Stimulated activated naive B cell treated with anti-CD40 and anti-IgM and Interleukin-4, amounts not matched to agents 10 μg/mL and 1 μg/mL and 100 μg/mL, for 72 hours (primary cell): Measurements from ENCODE around the gene SH3RF3.

Experiments used
- ATAC-seq, 2 donors: fragments of 150-1000 bp; cut with Tn5 transposase; replicated peaks; 2 replicates each; pipeline ENCODE4 v1.10.0; 2021; ENCODE audit warnings: moderate library complexity in 1 of 2
- DNase-seq: peaks from one replicate; pipeline ENCODE4 v3.0.0; 2021
- H3K27ac Mint-ChIP-seq: one replicate; pipeline ENCODE4 v1.8.0; 2022; ENCODE audit warnings: mild to moderate bottlenecking, mixed read lengths
- H3K27me3 Mint-ChIP-seq, 2 donors: one replicate each; pipeline ENCODE4 v1.8.0; 2022; ENCODE audit warnings: mixed read lengths in 2 of 2
- H3K36me3 Mint-ChIP-seq, 2 donors: one replicate each; pipeline ENCODE4 v1.8.0; 2022; ENCODE audit warnings: mixed read lengths in 2 of 2, mild to moderate bottlenecking in 1 of 2
- H3K4me1 Mint-ChIP-seq, 2 donors: one replicate each; pipeline ENCODE4 v1.8.0; 2022; ENCODE audit warnings: mixed read lengths in 2 of 2, mild to moderate bottlenecking in 1 of 2
- H3K4me3 Mint-ChIP-seq, 2 donors: one replicate each; pipeline ENCODE4 v1.8.0; 2022; ENCODE audit warnings: mild to moderate bottlenecking in 2 of 2, mixed read lengths in 2 of 2, moderate library complexity in 1 of 2
- H3K9me3 Mint-ChIP-seq, 2 donors: one replicate each; pipeline ENCODE4 v1.8.0; 2022; ENCODE audit warnings: mixed read lengths in 2 of 2, mild to moderate bottlenecking in 1 of 2

The SH3RF3 gene

DNA sequence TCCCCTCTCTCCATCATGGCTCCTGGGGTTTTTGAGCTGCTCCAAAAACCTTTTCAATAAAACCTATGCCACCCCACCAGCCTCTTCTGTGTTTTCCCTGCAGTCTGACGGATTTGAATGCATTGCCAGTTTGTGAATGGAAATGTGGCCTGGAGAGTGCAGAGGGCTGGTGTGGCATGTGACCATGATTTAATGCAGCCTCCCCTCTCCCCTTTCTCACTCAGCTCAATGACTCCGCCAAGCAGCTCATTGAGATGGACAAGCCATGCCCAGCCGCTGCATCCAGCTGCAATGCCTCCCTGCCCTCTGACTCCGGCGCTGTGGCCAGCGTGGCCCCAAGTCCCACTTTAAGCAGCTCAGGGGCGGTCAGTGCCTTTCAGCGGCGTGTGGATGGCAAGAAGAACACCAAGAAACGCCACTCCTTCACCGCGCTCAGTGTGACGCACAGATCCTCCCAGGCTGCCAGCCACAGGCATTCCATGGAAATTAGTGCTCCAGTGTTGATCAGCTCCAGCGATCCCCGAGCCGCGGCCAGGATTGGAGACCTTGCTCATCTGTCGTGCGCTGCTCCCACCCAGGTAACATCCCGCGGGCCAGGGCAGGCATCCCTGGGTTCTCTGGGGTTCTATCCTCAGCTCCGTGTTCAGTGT lies 269.5 kb downstream of the SH3RF3 start:
- no peak overlapping the region for H3K4me3 Mint-ChIP-seq
- peak overlapping the region; percentile 48 for H3K27ac Mint-ChIP-seq
- H3K36me3 Mint-ChIP-seq = no peaks in the 10 kb centered on the region
- peaks cover 0 to 4% of the 10 kb centered on the region in 2 donors for H3K27me3 Mint-ChIP-seq
- H3K4me1 Mint-ChIP-seq = peaks cover 27 to 42% of the 10 kb centered on the region in 2 donors
- DNase-seq (no peak), ATAC-seq (no peak)
- no peaks in the 10 kb centered on the region for H3K9me3 Mint-ChIP-seq

DNA sequence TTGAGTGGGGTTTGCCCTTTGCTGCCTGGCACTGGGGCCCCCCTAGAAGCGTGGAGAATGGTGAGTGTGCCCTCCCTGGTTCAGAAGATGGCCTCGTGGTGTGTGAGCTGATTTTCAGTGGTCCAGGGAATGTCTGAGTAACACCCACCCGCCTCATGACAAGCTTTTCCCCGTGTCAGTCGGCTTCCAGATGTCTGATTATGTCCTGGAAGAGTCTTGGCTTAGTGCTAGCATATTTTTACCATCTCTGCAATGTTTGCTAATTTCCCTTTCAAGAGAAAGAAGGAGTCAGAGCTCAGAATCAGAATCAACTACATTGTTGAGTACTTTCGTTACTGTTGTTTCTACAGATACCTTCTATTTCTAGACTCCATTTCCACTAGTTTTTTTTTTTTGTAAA lies 270.1 kb downstream of the SH3RF3 start:
- no peak overlapping the region for H3K4me3 Mint-ChIP-seq
- peaks cover 31 to 48% of the 10 kb centered on the region in 2 donors for H3K4me1 Mint-ChIP-seq
- no peak for DNase-seq
- no peaks in the 10 kb centered on the region for H3K36me3 Mint-ChIP-seq
- no peak for ATAC-seq
- peak overlapping the region; percentile 48 for H3K27ac Mint-ChIP-seq
- H3K27me3 Mint-ChIP-seq = peaks cover 0 to 4% of the 10 kb centered on the region in 2 donors
- H3K9me3 Mint-ChIP-seq = no peaks in the 10 kb centered on the region

DNA sequence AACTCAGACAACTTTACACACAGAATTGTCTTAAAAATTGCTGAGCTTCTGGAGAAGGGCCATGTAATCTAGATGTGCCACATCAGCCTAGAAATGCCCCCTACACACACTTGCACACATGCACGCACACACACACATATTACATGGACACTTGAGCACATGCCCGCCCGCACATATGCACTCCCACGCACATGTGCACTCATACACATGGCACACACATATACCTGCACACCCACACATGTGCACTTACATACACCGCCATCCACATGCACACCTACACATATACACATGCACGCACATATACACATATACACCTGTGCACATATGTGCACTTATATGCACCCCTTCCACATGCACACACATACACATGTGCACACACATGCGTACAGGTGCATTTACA lies 271.1 kb downstream of the SH3RF3 start:
- H3K4me1 Mint-ChIP-seq = peaks cover 34 to 49% of the 10 kb centered on the region in 2 donors

DNA sequence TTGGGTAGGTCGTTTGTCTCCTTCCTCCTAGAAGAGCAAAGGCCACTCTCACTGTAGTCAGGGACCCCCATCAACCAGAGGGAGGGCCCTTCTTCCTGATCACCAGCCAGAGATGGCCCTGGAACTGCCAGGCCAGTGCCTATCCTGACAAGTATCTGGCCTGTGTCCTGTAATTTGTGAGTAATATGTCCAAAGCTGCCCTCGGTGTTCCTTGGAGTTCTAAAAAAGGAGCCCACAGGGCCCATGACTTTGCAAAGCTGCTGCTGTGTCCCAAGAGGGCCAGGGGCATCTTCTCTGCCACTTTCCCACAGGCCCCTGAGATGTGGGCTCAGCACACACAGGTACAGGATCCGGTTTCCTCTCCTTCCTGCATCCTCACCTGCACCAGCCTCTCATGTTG lies 272.4 kb downstream of the SH3RF3 start:
- DNase-seq (no peak), ATAC-seq (no peak)
- Mint-ChIP-seq H3K9me3 (no peaks in the 10 kb centered on the region), H3K4me3 (no peak overlapping the region), H3K27ac (no peak overlapping the region), H3K27me3 (peaks cover 0 to 10% of the 10 kb centered on the region in 2 donors), H3K36me3 (no peaks in the 10 kb centered on the region), H3K4me1 (peaks cover 24 to 41% of the 10 kb centered on the region in 2 donors)

More for the DNA sequence above, 271.1 kb downstream of the SH3RF3 start:
- ATAC-seq = no peak
- no peak overlapping the region for H3K4me3 Mint-ChIP-seq
- no peaks in the 10 kb centered on the region for H3K36me3 Mint-ChIP-seq
- no peak overlapping the region for H3K27ac Mint-ChIP-seq
- no peaks in the 10 kb centered on the region for H3K9me3 Mint-ChIP-seq
- no peak for DNase-seq
- peaks cover 0 to 4% of the 10 kb centered on the region in 2 donors for H3K27me3 Mint-ChIP-seq

DNA sequence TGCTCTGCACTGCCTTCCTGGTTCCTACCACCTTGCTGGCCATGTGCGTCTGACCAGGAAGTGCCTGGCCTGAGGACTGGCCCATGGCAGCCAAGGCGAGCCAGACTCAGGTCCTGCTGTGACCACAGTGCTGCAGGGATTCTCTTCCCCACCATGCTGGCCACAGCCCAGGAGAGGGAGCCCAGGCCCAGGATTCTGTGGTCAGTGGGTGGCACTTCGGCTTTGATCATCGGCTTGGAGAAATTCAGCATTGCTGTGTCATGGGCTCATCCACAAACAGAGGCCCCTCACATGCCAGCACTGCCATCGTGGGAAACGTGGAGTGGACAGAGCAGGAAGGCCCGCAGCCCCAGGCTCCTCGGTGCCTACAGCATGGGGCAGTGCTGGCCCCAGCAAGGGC lies 273.2 kb downstream of the SH3RF3 start:
- no peak overlapping the region for H3K4me3 Mint-ChIP-seq
- no peaks in the 10 kb centered on the region for H3K9me3 Mint-ChIP-seq
- H3K27ac Mint-ChIP-seq = peak overlapping the region; percentile 42
- H3K36me3 Mint-ChIP-seq = no peaks in the 10 kb centered on the region
- peaks cover 18 to 33% of the 10 kb centered on the region in 2 donors for H3K4me1 Mint-ChIP-seq
- DNase-seq (no peak), ATAC-seq (no peak)
- peaks cover 0 to 10% of the 10 kb centered on the region in 2 donors for H3K27me3 Mint-ChIP-seq

DNA sequence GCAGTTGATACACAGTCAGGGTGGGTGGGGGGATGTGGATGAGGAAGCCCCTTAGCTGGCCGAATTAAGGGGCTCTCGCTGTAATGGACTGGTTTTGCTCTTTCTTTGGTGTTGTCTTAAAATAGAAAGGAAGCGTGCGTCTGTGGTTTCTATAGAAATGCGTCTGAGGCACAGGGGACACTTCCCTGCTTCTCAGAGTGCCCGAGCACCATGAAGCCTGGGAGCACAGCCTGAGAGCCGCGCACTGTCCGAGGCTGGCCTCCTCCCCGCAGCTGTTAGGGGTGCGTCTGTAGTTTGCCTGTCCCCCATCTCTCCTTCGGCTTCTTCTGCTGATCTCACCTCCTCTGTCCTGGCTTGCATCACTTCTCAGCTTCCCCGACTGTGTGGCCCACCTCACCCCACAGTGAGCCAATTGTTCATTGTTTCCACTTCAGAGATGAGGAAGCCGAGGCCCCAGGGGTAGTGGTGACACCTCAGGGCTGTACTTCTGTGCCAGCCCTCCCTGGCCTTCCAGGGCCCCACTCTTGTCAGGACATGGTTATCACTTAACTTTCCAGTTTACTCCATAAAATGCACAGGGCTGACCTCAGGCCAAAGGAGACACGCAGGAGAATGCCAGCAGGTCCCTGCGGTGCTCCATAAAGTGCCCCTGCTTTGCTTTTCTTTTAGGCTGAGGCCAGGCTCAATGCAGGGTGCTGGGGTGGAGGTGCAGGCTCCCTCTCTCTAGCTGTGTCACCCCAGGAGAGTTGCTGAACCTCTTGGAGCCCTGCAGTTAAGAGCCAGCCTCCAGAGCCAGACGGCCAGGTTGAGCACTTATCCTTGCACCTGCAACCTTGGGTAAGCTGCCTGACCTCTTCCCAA lies 274.2 kb downstream of the SH3RF3 start:
- Mint-ChIP-seq H3K27me3 (peaks cover 0 to 6% of the 10 kb centered on the region in 2 donors), H3K4me3 (peak overlapping the region; percentile 13 to 56), H3K36me3 (no peaks in the 10 kb centered on the region), H3K9me3 (no peaks in the 10 kb centered on the region), H3K27ac (peak overlapping the region; percentile 2), H3K4me1 (peaks cover 16 to 23% of the 10 kb centered on the region in 2 donors)
- peak; percentile 20 for DNase-seq
- ATAC-seq = peak; percentile 88 to 90

DNA sequence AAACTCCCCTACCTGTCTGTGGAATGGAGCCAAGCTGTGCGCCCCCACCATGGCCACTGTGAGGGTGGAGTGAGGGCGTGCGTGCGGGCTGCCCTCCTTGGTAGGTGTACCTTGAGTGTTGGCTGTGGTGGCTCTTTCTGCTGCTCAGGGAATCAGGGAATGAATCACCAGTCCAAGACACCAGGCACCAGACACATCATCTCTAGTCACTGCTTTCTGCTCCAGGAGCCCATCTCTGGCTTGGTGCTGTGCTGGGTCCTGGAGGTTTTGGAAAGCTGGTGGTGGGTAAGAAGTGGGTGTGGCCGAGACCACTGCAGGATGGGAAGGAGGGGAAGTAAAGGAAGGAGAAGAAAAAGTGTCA lies 274.8 kb downstream of the SH3RF3 start:
- Mint-ChIP-seq H3K4me1 (peaks cover 16 to 22% of the 10 kb centered on the region in 2 donors), H3K27me3 (peaks cover 0 to 6% of the 10 kb centered on the region in 2 donors), H3K27ac (no peak overlapping the region), H3K9me3 (no peaks in the 10 kb centered on the region), H3K4me3 (no peak overlapping the region), H3K36me3 (no peaks in the 10 kb centered on the region)
- no peak for DNase-seq
- ATAC-seq = peak; percentile 29 to 42

DNA sequence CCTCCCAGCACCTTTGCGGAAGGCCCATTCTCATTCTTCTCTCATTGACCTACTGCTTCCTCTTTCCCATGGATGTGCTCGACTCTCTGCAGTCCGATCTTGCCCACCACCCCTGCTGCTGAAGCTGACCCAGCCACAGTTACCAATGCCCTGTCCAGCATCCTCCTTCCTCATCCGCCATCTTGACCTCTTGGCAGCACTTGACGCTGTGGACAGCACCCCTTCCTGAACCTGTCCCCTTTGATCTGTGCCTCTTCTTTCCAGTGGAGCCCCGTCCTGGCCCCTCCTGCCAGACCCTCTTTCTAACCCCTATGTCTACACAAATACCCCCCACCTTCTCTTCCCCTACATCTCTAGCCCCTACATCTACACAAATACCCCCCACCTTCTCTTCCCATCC lies 275.7 kb downstream of the SH3RF3 start:
- DNase-seq (no peak), ATAC-seq (no peak)
- Mint-ChIP-seq H3K27me3 (peaks cover 0 to 6% of the 10 kb centered on the region in 2 donors), H3K27ac (no peak overlapping the region), H3K4me3 (no peak overlapping the region), H3K9me3 (no peaks in the 10 kb centered on the region), H3K36me3 (no peaks in the 10 kb centered on the region), H3K4me1 (peaks cover 16 to 22% of the 10 kb centered on the region in 2 donors)

DNA sequence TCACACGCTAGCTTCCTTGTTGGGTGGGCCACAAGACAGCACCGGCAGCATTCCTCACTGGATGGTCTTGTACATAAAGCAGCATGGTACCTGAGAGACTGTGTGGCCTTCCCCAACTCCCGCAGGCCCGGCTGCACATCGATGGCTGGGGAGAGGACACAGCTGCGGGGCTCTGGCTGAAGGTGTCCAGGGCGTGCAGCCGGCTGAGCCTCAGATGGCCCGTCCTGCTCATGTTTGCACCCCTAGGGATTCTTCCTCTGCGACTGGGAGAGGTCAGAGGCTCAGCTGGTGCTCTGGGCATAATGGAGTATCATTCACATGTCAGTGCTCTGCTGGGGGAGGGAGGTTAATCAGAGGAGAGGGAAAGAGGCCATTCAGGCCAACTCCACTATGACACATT lies 276.9 kb downstream of the SH3RF3 start:
- Mint-ChIP-seq H3K9me3 (no peaks in the 10 kb centered on the region), H3K27ac (peak overlapping the region; percentile 67), H3K4me1 (peaks cover 16 to 22% of the 10 kb centered on the region in 2 donors), H3K4me3 (no peak overlapping the region), H3K36me3 (no peaks in the 10 kb centered on the region), H3K27me3 (peaks cover 0 to 6% of the 10 kb centered on the region in 2 donors)
- ATAC-seq (no peak), DNase-seq (no peak)

DNA sequence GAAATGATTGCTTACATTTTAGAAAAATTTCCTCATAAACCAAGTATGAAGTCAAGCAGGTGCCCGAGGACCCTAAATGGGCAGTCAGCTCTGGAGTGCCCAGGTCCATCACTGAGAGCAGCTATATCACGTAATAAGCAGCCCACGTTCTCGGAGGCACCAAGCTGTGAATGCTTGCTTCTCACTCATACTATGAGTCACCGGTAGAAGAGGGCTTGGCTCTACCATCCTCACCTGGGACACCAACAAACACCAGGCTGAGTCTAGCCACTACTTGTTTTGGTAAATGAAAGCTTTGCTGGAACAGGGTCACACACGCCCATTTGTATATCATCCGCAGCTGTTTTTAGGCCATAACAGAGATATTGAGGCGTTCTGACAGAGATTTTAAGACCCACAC lies 277.3 kb downstream of the SH3RF3 start:
- ATAC-seq (no peak), DNase-seq (no peak)
- Mint-ChIP-seq H3K4me1 (peaks cover 16 to 22% of the 10 kb centered on the region in 2 donors), H3K9me3 (no peaks in the 10 kb centered on the region), H3K27me3 (peaks cover 0 to 6% of the 10 kb centered on the region in 2 donors), H3K4me3 (no peak overlapping the region), H3K27ac (no peak overlapping the region), H3K36me3 (no peaks in the 10 kb centered on the region)

DNA sequence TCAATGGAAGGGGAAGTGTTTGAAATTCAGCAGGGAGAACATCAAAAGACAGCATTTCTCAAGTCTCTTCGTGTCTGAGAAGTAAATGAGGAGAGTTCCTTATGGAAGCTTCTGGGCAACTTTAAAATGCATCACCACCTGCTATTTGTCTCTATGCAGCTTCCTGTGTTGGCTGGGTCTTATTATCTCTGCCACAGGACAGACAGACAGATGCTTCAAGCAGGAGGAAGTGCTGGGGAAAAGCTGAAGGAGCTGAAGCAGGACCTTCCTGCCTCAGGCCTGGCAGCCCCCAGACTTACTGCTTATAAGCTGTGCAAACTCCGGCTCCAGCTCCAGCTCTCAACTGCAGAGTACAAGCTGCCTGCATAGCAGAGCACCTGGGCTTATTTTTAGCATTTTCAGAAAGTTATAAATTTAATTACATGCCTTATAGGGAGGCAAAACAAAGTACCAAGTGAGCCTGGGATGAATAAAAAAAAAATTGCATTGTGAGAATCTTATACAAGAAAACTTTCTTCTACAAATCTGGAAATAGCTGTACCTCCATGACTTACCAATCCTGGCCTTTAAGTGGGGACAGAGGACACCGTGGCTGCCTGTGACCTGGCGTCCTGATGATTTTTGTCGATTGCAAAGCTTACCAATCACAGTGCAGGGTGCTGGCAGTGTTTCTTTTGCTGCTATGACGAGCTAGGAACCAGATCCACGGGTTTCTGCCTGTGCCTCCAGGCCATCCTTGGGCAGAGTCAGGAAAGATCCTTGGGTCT lies 278.5 kb downstream of the SH3RF3 start:
- Mint-ChIP-seq H3K27ac (no peak overlapping the region), H3K36me3 (no peaks in the 10 kb centered on the region), H3K27me3 (peaks cover 0 to 6% of the 10 kb centered on the region in 2 donors), H3K4me1 (peaks cover 15 to 17% of the 10 kb centered on the region in 2 donors), H3K4me3 (no peak overlapping the region), H3K9me3 (no peaks in the 10 kb centered on the region)
- DNase-seq (no peak), ATAC-seq (no peak)

DNA sequence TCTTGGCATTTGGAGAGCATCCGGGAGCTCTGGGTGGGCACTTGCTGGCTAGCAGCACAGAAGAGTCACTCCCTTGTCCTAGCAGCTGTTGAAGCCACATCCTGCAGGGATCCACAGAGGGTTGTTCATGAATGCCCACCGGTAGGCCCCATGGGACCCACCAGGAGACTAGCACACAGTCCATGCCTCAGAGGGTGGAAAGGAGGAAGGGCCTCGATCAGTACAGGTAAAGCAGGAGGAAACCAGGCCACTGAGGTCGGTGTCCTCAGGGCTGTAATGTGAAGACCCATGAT lies 279.0 kb downstream of the SH3RF3 start:
- Mint-ChIP-seq H3K36me3 (no peaks in the 10 kb centered on the region), H3K4me1 (peaks cover 12% of the 10 kb centered on the region in 2 donors)

DNA sequence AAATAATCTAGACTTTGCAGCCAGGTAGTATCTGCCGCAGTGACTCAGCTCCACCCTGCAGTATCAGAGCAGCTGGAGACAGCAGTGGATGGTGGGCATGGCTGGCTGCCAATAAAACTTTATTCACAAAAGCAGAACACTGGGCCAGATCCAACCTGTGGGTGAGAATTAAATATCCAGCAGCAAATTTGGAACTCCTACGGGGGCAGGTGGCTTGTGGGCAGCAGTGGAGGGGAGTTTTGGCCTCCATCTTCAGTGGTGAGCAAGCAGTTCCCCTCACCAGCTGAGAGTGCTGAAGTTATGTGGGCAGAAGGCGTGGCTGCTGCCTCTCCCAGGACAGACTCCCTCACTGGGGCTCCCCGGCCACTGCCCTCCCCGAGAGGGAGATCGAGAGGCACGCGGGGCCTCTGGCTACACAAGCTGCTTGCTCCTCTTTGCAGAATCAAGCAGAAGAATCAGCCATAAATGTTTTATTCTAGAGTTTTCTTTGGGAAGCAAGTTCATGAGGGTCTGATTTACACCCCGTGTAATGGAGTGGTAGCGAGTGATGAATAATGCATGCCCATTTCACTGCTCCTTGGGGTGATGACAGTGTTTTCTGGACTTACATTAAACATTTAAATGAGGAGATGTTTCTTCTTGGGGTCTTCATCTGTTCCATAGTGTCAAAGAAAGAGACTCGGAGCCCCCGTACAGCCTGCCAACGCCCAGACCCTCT lies 280.5 kb downstream of the SH3RF3 start:
- Mint-ChIP-seq H3K9me3 (no peaks in the 10 kb centered on the region), H3K4me1 (peaks cover 0 to 2% of the 10 kb centered on the region in 2 donors), H3K27ac (no peak overlapping the region), H3K36me3 (no peaks in the 10 kb centered on the region), H3K4me3 (no peak overlapping the region), H3K27me3 (peaks cover 0 to 6% of the 10 kb centered on the region in 2 donors)
- ATAC-seq (no peak), DNase-seq (no peak)

More for the DNA sequence above, 279.0 kb downstream of the SH3RF3 start:
- Mint-ChIP-seq H3K9me3 (no peaks in the 10 kb centered on the region), H3K4me3 (no peak overlapping the region), H3K27me3 (peaks cover 0 to 6% of the 10 kb centered on the region in 2 donors), H3K27ac (no peak overlapping the region)
- ATAC-seq (no peak), DNase-seq (no peak)
